Measurements from ENCODE around the gene SLC25A6.

Gene SLC25A6

GRCh38 chrX:1403228-1403627 is 11.3 kb upstream of the SLC25A6 start:
- TF ChIP-seq CTCF (IDR thresholded peaks at IDR 0.05; ENCODE audit: low read depth, low read length) = no peak
- Histone ChIP-seq H3K4me3 (ENCODE audit: low read depth, low read length) (no peak overlapping the region), H3K36me3 (no peaks in the 10 kb centered on the region; the same call in 1 of the 2 replicates), H3K4me1 (no peaks in the 10 kb centered on the region), H3K9me3 (no peaks in the 10 kb centered on the region), H3K27me3 (no peaks in the 10 kb centered on the region)
- DNase-seq = no peak

GRCh38 chrX:1401611-1402430 is 9.9 kb upstream of the SLC25A6 start:
- Histone ChIP-seq H3K36me3 (no peaks in the 10 kb centered on the region; the same call in 1 of the 2 replicates), H3K27me3 (no peaks in the 10 kb centered on the region)
- no peak for DNase-seq

GRCh38 chrX:1400742-1401471 is 9.0 kb upstream of the SLC25A6 start:
- no peaks in the 10 kb centered on the region for H3K27me3 ChIP-seq
- H3K36me3 ChIP-seq = no peaks in the 10 kb centered on the region; the same call in 1 of the 2 replicates
- H3K4me1 ChIP-seq = no peaks in the 10 kb centered on the region
- DNase-seq = no peak
- H3K4me3 ChIP-seq (ENCODE audit: low read depth, low read length) = no peak overlapping the region
- TF ChIP-seq CTCF (IDR thresholded peaks at IDR 0.05; ENCODE audit: low read depth, low read length) = no peak
- H3K9me3 ChIP-seq = no peaks in the 10 kb centered on the region

More at GRCh38 chrX:1401611-1402430, 9.9 kb upstream of the SLC25A6 start:
- Histone ChIP-seq H3K4me1 (no peaks in the 10 kb centered on the region), H3K4me3 (ENCODE audit: low read depth, low read length) (no peak overlapping the region), H3K9me3 (no peaks in the 10 kb centered on the region)
- no peak for TF ChIP-seq CTCF (IDR thresholded peaks at IDR 0.05; ENCODE audit: low read depth, low read length)

GRCh38 chrX:1400049-1400448 is 8.1 kb upstream of the SLC25A6 start:
- no peaks in the 10 kb centered on the region for H3K27me3 ChIP-seq
- H3K9me3 ChIP-seq = no peaks in the 10 kb centered on the region
- DNase-seq = no peak
- no peak overlapping the region for H3K4me3 ChIP-seq (ENCODE audit: low read depth, low read length)
- H3K4me1 ChIP-seq = no peaks in the 10 kb centered on the region
- H3K36me3 ChIP-seq = no peaks in the 10 kb centered on the region; the same call in 1 of the 2 replicates
- TF ChIP-seq CTCF (IDR thresholded peaks at IDR 0.05; ENCODE audit: low read depth, low read length) = no peak

GRCh38 chrX:1398431-1399340 is 6.8 kb upstream of the SLC25A6 start:
- DNase-seq = no peak
- Histone ChIP-seq H3K9me3 (no peaks in the 10 kb centered on the region), H3K27me3 (no peaks in the 10 kb centered on the region), H3K36me3 (no peaks in the 10 kb centered on the region; the same call in 1 of the 2 replicates), H3K4me1 (no peaks in the 10 kb centered on the region), H3K4me3 (ENCODE audit: low read depth, low read length) (no peak overlapping the region)
- no peak for TF ChIP-seq CTCF (IDR thresholded peaks at IDR 0.05; ENCODE audit: low read depth, low read length)

All from BE2C (cell line).